ENCODE results near the gene TBX20.

The TBX20 gene

GRCh38 chr7:35251606-35252310 lies 2.1 kb downstream of the TBX20 start:
- in situ Hi-C loops (cut with HindIII; ENCODE audit: low sequenced_read_pairs): no loop called here
- no peak for TF ChIP-seq CTCF (IDR thresholded peaks at IDR 0.05; ENCODE audit: low read depth, low read length, missing control alignments)
- no peak overlapping the region for H3K4me3 ChIP-seq (ENCODE audit: low read depth, low read length)
- no peak for DNase-seq (ENCODE audit: low read depth)

GRCh38 chr7:35250941-35251340 lies 3.0 kb downstream of the TBX20 start:
- no peak for DNase-seq (ENCODE audit: low read depth)
- TF ChIP-seq CTCF (IDR thresholded peaks at IDR 0.05; ENCODE audit: low read depth, low read length, missing control alignments): no peak
- in situ Hi-C loops (cut with HindIII; ENCODE audit: low sequenced_read_pairs): no loop called here
- H3K4me3 ChIP-seq (ENCODE audit: low read depth, low read length): no peak overlapping the region

GRCh38 chr7:35250452-35250851 lies 3.4 kb downstream of the TBX20 start:
- DNase-seq (ENCODE audit: low read depth): no peak
- in situ Hi-C loops (cut with HindIII; ENCODE audit: low sequenced_read_pairs): no loop called here
- no peak for TF ChIP-seq CTCF (IDR thresholded peaks at IDR 0.05; ENCODE audit: low read depth, low read length, missing control alignments)
- H3K4me3 ChIP-seq (ENCODE audit: low read depth, low read length): no peak overlapping the region

GRCh38 chr7:35249537-35249907 lies 4.4 kb downstream of the TBX20 start:
- no peak for TF ChIP-seq CTCF (IDR thresholded peaks at IDR 0.05; ENCODE audit: low read depth, low read length, missing control alignments)
- no peak overlapping the region for H3K4me3 ChIP-seq (ENCODE audit: low read depth, low read length)
- in situ Hi-C loops (cut with HindIII; ENCODE audit: low sequenced_read_pairs): no loop called here
- no peak for DNase-seq (ENCODE audit: low read depth)

GRCh38 chr7:35248576-35249536 lies 5.0 kb downstream of the TBX20 start:
- H3K4me3 ChIP-seq (ENCODE audit: low read depth, low read length): no peak overlapping the region
- no peak for DNase-seq (ENCODE audit: low read depth)
- TF ChIP-seq CTCF (IDR thresholded peaks at IDR 0.05; ENCODE audit: low read depth, low read length, missing control alignments): no peak
- in situ Hi-C loops (cut with HindIII; ENCODE audit: low sequenced_read_pairs): no loop called here

- no peak overlapping the region for H3K4me3 ChIP-seq (ENCODE audit: low read depth, low read length)
- no peak for TF ChIP-seq CTCF (IDR thresholded peaks at IDR 0.05; ENCODE audit: low read depth, low read length, missing control alignments)
- in situ Hi-C loops (cut with HindIII; ENCODE audit: low sequenced_read_pairs): no loop called here
Measured at GRCh38 chr7:35246819-35247218, 7.1 kb downstream of the TBX20 start.

More at GRCh38 chr7:35246819-35247218, 7.1 kb downstream of the TBX20 start:
- DNase-seq (ENCODE audit: low read depth): no peak
